HG02981 (cell line): ENCODE results near the gene TMEM266.

Source experiments
- ATAC-seq: cut with Tn5 transposase; IDR thresholded peaks from one replicate; pipeline ENCODE4 v1.9.1; 2021; ENCODE audit warnings: mild to moderate bottlenecking, moderate library complexity; ENCODE audit not compliant: unreplicated experiment

Gene TMEM266

DNA sequence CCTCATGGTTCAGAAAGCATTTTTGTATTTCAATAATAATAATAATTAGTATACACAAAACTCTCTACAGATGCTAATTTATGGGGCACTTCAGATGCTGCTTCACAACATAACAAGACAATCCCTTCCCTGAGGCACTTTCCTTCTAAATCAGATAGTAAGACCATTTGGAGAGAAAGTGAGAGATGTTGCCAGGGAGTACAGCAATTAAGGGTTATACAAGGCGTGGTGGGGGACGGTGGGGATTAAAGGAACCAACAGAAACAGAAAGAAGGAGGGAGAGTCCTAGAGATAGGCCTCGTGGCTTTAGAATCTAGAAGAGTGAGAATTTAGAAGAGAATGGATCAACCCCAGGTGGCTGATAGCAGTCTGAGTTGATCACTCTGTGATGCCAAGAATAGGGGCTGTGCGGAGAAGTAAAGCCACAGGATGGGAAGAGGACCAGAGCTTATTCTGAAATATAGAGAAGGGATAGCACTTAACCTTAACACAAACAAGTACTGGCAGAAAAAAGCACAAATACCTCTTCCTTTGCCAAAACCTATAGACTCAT lies 174.6 kb downstream of the TMEM266 start:
- no peak for ATAC-seq

DNA sequence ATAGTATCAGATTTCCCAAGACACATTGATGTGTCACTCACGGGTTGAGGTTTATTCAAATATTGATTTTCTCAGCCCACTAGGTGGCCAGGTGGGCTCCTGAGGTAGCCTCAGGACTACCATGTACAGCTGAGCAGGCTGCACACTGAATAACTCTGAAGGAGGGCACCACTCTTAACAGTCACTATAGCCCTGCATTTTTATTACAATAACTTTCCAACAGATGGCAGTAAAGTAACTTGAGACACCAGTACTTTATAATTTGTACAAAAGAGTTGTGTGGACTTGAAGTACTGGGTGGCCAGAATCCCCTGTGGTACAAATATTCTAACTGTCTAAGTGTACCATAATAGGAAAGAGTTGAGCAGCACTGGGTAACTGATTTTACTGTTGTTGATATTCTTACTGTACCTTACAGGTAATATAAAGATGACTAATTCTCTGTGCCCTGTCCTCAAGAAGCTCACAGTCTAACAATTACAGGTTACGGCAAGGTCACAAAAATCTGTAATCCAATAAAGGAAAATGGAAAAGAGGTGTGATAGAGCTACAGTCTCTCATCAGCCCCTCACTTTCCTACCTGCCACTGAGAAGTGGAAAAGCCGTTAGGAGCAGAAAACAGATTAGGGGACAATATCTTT lies 175.5 kb downstream of the TMEM266 start:
- ATAC-seq = no peak

DNA sequence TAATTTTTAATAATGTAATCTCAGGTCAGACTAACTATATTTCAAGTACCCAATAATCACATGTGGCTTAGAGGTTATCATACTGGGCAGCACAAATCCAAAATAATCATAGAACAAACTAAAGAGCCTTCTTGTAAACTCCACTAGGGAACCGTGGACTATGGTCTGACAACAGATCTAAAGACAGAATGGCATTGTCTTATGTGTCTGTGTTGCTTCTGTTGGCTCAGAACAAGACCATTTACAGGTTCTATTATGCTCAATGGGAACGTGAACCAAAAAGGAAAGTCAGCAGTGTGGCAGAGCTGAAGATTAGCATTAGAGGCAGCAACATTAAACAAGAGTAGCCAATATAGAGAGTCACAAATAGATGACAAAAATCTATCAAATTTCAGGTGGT lies 176.6 kb downstream of the TMEM266 start:
- no peak for ATAC-seq

GRCh38 chr15:76239786-76240185 lies 180.0 kb downstream of the TMEM266 start:
- ATAC-seq = no peak

- no peak for ATAC-seq
Observed at GRCh38 chr15:76245072-76245610, 185.4 kb downstream of the TMEM266 start.

GRCh38 chr15:76251717-76252116 lies 191.9 kb downstream of the TMEM266 start:
- ATAC-seq = no peak

DNA sequence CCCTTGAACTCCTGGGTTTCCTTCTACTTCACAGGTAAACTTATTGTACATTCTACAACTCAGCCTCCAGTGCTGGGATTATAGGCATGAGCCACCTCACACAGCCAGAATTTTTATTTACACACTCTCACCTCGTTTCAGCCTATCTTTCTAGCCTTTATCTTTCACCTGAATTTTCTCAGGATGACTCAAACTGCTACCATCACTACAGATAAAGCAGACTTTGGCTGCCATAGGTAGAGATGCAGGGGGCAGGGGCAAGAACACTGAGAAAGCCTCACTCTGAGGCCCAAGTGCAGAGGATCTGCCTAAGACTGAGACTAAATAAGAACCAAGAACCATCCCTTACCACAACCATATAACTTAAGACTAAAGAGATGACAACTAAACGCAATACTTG lies 192.5 kb downstream of the TMEM266 start:
- ATAC-seq = no peak

DNA sequence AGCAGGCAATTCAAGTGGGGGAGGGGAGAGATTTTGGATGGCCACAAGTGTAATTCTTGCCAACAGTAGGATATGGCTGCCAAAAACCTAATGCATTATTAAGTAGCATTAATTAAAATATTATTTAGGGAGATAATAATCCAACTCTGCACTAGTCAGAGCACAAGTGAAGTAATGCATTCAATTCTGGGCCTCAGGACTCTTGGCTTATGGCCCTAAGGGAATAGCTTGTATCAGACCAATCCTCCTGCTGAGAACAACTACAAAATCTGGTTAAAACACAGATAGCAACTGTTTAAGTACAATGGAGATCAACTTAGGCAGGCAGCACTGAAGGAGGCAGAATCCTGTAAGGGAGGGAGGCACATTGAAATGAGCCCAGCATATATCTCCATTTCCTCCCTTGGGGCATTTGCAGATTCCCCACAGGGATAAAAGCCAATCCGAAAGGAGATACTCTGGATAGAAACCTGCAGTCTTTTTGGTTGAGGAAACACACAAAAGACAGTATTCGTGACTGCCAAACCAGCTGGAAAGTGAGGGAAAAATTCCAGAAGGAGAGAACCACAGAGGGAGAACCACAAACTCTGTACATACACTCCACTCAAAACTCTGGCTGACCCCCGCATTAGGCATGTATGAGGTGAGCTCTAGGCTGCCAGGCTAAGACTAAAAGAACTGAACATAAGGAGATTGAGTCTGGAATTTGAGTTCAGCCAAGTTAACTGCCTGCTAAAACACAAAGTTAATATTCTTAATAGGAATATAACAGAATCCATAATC lies 194.1 kb downstream of the TMEM266 start:
- no peak for ATAC-seq
